ENCODE data around the gene CT47C1.

The CT47C1 gene

DNA sequence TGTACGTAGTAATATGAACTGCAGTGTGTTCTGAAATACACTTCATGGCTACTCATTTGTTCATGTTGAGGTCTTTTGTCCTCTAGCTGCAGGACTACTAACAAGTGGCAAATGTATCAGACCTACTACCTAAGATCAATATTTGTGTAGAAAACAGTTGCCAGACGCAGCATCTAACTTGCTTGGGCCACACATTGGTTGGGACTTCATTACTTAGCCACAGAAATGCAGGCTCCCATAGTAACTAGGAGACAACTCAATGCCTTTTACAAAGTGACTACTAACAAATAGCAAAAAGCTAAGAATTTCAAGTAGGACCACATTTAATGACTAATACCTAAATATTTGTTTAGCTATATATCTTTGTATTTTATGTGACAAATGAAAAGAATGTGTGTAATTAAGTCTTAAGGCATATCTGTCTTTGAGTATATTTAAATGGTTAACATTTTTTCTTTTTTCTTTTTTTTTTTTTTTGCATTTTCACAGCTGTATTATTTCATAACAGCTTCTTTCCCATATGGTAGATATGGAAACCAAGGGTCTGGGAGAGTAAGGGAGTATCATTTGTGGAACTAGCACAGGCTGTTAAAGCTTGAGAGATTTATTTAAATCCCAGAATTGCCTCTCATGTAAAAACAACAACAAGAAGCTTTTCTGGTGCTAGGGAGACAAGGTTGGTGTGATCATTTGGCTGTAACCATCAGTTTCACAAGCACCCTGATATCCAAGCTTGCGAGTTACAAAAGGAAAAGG lies 2.7 kb downstream of the CT47C1 start:
- DNase-seq, result no peak

DNA sequence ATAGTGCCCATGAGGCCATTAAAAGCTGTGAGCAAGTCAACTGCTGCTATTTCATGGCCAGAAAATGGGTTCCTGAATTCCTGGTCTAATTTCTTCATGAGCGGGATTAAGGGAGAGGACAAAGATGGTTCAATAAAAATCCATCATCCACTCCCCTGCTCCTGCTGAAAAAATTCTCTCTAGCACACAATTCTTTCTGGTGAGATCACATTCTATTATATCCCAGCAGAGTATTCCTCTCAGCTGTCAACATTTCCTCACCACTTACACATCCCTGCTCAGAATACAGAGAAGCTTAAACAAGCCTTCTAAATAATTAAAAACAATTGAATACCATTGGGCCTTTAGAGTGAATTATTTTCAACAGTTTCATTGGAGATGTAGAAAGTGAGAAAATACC lies 9.5 kb downstream of the CT47C1 start:
- DNase-seq, result no peak

DNA sequence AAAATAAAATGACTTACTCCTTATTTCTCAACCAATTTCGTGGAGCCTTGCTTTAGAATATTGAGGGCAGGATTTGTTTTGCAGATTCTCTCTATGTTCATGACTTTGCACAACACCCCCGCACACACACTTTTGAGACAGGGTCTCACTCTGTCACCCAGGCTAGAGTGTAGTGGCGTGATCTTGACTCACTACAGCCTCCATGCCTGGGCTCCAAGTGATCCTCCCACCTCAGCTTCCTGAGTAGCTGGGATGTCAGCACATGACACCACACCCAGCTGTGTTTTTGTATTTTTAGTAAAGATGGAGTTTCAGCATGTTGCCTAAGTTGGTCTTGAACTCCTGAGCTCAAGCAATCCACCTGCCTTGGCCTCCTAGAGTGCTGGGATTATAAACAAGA lies 12.0 kb downstream of the CT47C1 start:
- no peak for DNase-seq

DNA sequence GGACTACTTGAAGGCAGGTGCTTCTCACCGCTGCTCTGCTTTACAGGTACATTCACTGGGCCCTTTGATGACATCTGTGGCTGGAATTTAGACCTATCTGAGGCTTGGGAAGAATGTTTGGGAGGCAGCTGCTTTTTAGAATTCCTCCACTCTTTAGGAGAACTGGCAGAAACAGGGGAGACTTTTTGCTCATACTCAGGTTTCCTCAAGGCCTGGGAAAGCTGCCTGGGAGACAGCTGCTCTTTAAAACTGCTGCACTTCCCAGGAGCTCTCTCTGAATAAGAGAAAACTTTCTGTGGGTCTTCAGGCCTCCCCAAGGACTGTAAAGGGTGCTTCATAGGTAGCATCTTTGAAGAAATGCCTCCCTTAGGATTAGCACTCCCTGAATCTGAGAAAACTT lies 14.3 kb downstream of the CT47C1 start:
- DNase-seq, result no peak

DNA sequence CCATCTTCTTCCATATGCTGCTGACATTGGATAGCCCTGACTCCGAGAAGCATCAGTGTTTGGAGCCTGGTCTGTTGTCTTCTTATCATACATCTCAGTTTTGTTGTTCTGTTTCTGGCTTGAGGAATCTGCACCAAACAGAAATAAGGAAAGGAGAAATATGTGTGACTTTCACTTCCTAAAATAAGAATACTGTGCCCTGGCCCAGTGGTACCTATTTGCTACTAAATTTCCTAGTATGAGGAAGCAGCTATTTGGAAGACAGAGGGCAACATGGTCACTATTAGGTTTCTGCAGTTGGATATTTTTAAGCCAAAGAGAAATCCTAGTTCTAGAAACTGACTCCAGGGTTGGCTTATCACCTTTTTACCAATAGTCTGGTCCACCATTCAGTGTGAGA lies 16.8 kb downstream of the CT47C1 start:
- no peak for DNase-seq

DNA sequence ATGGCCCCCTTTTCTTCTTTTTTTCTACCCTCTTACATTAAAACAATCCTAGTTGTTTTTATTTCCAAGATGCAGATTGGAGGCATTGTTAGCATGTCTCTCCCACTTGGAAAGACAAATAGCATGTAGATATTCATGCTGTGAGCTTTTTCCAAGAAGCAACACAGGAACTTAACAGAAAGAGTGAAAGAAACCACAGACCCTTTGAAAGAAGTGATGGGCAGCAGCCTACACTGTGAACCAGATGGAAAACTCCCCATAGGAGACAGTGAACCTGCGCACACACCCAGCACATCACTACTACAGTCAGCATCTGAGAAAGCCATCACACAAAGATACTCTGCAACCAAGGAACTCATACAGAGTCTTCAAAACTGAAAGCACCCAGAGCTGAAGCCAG lies 17.8 kb downstream of the CT47C1 start:
- DNase-seq, result no peak

DNA sequence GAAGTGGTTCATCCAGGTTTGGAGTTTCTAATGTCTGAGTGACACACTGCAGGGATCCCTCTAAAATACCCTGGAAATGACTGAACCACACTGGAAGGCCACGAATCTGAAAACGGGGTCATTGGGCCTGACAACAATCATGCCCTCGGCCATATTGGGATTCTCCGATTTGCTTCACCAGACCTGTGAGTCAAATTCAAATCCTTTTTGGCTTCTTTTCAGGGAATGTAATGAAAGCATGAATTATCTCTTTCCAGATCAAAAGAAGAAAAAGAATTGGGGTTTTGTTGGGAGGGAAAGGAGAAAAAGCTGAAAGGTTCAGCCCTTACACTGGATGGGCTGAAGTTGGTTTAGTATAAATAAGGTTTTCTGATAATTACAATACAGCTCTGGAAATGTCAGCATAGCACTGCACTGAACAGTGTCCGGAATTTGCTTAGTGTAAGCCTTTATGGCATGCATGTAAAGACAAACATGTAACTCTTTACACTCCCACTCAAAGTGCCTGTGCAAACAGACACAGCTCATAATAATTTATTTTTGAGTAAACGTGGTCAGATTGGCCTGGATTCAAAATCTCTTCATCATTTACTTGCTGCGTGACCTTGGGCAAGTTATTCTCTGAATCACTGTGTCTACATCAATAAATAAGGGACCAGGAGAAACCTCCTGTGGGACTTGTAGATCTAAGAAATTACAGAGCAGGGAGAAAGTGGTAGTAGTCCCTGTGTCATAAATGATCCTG lies 21.4 kb downstream of the CT47C1 start:
- no peak for DNase-seq

DNA sequence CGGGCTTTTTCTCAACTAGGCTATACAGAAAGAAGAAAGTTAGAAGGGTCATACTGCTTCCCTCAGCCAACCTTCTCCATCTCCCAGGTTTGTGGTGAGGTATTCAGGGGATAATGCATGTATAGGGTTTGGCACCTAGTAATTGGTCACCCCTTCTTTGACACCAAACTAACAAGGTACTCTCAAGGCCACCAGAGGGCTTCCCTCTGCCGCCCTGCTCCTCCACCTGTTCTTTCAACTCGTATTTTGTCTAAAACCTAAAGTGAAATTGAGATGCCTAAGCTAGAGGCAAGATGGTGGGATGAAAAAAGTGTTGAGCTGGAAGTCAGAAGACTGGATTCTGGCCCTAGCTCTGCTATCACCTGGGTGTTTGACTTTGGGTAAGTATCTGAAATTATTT lies 22.0 kb downstream of the CT47C1 start:
- no peak for DNase-seq

DNA sequence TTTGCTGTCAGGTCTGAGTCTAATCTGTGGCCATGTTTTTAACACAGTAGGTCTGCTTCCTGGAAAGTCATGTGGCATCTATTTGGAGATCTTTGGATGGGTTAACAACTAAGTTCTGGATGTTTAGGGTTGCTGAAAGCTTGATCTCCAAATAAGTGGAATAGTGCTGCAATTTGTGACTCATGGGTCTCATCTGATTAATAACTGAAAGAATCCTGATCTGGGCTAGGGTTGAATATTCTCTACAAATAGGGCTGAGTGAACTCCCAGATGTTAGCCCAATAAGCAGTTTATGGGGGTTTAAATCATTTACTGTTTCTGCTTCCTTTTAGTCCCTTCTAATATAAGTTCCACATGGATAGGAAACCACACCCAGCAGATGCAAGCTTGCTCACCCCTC lies 23.1 kb downstream of the CT47C1 start:
- DNase-seq, result no peak

DNA sequence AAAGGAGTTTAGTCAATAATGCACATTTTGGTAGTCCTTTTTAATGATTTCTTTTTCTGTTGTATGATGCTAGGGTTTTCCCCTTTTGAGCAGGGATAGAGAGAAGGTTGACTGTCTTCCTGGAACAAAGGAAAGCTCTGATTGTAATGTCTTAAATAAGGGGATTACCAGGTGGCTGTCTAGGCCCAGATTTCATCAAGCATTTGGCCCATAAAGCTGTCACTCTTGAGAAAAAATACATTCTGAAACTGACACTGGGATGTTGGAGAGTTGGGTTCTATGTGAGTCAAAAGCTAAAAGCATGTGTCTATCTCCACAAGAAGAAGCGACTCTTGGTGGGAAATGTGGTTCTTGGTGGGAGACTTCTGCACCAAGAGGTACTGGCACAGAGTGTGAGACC lies 28.4 kb downstream of the CT47C1 start:
- no peak for DNase-seq

DNA sequence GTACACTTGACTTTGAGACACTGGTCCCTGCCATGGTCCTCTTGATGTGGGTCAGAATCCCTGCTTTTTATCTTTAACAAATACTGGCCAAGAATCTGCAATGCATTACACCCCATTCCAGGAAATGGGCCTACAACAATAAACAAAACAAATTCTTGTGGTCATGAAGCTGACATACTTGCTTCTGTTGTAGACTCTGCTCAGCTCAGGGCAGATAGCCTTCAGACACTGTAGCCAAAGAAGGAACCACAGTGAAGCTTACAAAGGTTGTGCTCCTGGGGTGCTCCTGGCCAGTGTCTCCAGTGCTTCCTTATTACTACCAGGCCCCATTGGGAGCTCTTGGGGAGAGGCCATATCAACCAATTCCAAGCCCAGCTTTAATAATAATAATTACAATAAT lies 33.0 kb downstream of the CT47C1 start:
- DNase-seq, result no peak

DNA sequence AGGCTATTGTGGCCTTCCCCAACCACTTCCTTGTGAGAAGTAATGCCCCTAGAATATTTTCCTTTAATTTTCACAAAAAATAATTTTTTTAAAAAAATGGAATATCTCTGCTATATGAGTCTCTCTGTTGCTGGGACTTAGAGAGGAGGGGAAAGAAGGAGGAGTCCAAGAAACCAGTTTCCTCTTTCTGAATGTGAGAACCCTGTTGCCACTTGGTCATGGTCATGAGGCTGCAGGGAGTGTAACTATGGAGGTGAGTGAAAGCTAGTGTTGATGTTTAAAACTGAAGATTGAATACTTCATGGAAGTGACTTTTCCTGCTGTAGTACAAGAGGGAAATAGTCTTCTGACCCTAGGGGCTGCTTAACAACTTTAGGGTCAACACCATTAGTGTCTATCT lies 34.4 kb downstream of the CT47C1 start:
- no peak for DNase-seq

DNA sequence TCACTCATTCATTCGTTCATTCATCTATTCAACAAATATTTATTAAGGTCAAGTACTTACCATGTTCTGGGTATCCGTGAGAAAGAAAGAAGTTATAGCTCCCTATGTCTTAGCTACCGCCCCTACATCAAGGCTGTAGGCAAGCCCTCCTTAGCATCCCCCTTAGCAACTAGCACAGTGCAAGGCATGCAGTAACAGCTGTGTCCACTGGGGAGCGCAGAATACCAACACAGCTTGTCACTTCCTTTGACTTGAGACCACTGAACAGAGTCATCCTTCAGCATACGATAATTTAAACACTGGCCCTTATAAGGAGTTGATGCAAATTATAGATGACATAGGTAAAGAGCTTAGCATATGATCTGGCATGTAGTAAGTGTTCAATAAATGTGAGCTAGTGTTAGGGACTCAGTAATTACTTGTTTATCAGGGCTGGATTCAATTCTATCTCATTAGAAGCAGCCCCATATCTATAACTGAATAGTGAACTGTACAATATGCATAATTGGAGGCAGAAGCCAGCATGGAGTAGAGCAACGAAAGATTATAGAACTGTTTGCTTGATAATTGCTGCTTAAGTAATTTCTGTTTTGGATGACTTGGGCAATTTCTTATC lies 46.1 kb downstream of the CT47C1 start:
- DNase-seq, result peak in 4 of 6 experiments; percentile 3 to 35 (median 19)

DNA sequence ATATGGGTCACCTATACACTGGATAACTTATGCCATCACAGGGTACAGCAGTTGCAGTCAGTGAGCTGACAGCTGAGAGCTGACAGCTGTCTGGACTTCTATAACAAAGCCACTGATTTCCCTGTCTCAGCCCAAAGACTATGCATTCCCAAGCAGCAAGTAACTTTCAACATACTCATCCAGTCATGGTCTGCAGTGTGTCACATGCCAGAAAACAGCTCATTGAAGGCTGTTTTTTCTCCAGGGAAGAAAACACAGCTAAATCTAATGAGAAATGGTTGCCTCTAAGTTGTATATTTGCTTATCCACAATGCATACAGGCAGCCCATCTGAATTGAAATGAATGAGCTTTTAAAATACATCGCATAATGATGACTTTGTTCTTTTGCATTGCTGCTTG lies 48.5 kb downstream of the CT47C1 start:
- DNase-seq, result no peak
